ENCODE measurements around the gene CMC4.

Gene CMC4

DNA sequence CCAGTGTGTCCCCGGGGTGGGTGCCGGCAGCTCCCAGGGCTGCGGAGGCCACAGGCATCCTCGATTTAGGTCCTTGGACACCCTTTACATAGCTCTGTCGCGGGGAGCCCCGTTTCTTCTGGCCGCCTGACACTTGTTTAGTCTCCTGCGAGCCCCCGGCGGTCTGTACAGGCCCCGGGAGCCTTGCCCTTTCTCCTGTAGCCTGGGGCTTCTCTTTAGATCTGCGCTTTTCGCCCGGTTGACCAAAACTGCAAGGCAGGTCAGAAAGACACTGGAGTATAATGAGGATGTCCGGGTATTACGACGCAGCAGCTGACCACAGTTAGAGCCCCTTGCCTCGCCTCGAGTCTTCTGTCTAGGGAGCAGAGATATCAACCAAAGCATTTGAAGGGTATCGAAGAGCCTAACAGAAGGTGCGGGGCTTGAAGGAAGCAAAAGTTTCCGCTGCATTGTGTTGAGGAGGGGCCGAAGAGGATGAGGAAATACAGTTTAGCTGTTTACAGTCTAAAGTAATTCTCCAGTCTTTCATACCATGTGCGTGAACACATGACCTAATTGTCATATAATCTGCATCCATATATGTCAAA, 851 bp upstream of the CMC4 start:
- Histone ChIP-seq H3K36me3 (ENCODE audit: insufficient read depth, low read length) (peaks cover 4% of the 10 kb centered on the region), H3K4me1 (ENCODE audit: control insufficient read depth, insufficient read depth, low read length, unreplicated experiment) (peaks cover 39% of the 10 kb centered on the region), H3K79me2 (ENCODE audit: control insufficient read depth, insufficient read depth, low read length, unreplicated experiment) (peaks cover 63% of the 10 kb centered on the region), H3K27ac (ENCODE audit: low read depth, low read length) (peak overlapping the region; percentile 34; the same call in 1 of the 2 replicates), H3K27me3 (ENCODE audit: insufficient read depth, low read length) (no peaks in the 10 kb centered on the region), H2AFZ (ENCODE audit: low read length, unreplicated experiment) (peak overlapping the region; percentile 68), H3K4me3 (ENCODE audit: low read depth, low read length) (peak overlapping the region; percentile 96)

DNA sequence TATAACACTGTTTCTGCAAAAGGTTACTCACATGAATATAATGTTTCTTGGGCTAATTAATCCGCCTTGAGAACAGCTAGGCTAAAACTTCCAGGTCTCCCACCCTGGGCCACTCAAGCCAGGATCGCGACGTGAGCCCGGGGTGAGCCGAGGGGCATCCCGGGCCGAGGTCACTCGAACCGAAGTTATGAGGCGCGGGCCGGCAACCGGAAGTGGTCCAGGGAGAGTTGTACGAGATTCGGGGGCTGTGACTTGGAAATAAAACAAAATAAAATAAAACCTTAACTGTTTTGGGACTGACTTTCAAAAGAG, 317 bp downstream of the CMC4 start:
- H3K79me2 ChIP-seq (ENCODE audit: control insufficient read depth, insufficient read depth, low read length, unreplicated experiment): peaks cover 75% of the 10 kb centered on the region

DNA sequence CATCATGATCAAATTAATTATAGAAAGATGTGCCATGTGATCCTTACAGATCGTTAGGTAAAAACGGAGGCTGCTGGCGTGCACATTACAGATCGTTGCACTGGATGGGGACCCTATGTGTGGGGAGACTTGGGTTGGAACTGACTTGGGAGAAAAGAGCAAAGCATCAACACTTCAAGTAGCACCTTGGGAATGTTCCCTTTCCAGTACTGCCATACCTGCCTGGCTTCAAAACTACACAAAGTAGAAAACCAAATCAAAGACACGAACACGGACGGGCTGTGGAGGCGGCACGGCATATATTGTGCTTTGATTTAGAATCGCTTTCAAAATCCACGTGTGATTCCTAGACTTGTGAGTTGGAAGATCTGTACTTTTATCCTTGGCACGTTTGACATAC, 898 bp downstream of the CMC4 start:
- Histone ChIP-seq H3K79me2 (ENCODE audit: control insufficient read depth, insufficient read depth, low read length, unreplicated experiment) (peaks cover 79% of the 10 kb centered on the region), H3K27me3 (ENCODE audit: insufficient read depth, low read length) (no peaks in the 10 kb centered on the region), H3K27ac (ENCODE audit: low read depth, low read length) (peak overlapping the region; percentile 89), H3K4me1 (ENCODE audit: control insufficient read depth, insufficient read depth, low read length, unreplicated experiment) (peaks cover 51% of the 10 kb centered on the region), H3K4me3 (ENCODE audit: low read depth, low read length) (peak overlapping the region; percentile 88), H2AFZ (ENCODE audit: low read length, unreplicated experiment) (no peak overlapping the region), H3K36me3 (ENCODE audit: insufficient read depth, low read length) (peaks cover 4% of the 10 kb centered on the region)

More for the DNA sequence above, 317 bp downstream of the CMC4 start:
- Histone ChIP-seq H2AFZ (ENCODE audit: low read length, unreplicated experiment) (peak overlapping the region; percentile 7), H3K4me1 (ENCODE audit: control insufficient read depth, insufficient read depth, low read length, unreplicated experiment) (peaks cover 45% of the 10 kb centered on the region), H3K36me3 (ENCODE audit: insufficient read depth, low read length) (peaks cover 4% of the 10 kb centered on the region), H3K4me3 (ENCODE audit: low read depth, low read length) (peak overlapping the region; percentile 88), H3K27me3 (ENCODE audit: insufficient read depth, low read length) (no peaks in the 10 kb centered on the region), H3K27ac (ENCODE audit: low read depth, low read length) (peak overlapping the region; percentile 89)

GRCh38 chrX:155069414-155069813, 1.5 kb downstream of the CMC4 start:
- Histone ChIP-seq H3K27me3 (ENCODE audit: insufficient read depth, low read length) (no peaks in the 10 kb centered on the region), H3K4me3 (ENCODE audit: low read depth, low read length) (peak overlapping the region; percentile 88), H3K4me1 (ENCODE audit: control insufficient read depth, insufficient read depth, low read length, unreplicated experiment) (peaks cover 55% of the 10 kb centered on the region), H2AFZ (ENCODE audit: low read length, unreplicated experiment) (no peak overlapping the region), H3K79me2 (ENCODE audit: control insufficient read depth, insufficient read depth, low read length, unreplicated experiment) (peaks cover 81% of the 10 kb centered on the region), H3K27ac (ENCODE audit: low read depth, low read length) (peak overlapping the region; percentile 89), H3K36me3 (ENCODE audit: insufficient read depth, low read length) (peaks cover 4% of the 10 kb centered on the region)

GRCh38 chrX:155068165-155068564, 2.8 kb downstream of the CMC4 start:
- Histone ChIP-seq H3K4me3 (ENCODE audit: low read depth, low read length) (peak overlapping the region; percentile 42; the same call in 1 of the 2 replicates), H3K27ac (ENCODE audit: low read depth, low read length) (peak overlapping the region; percentile 89), H2AFZ (ENCODE audit: low read length, unreplicated experiment) (no peak overlapping the region), H3K36me3 (ENCODE audit: insufficient read depth, low read length) (peaks cover 4% of the 10 kb centered on the region; the same call in 1 of the 2 replicates), H3K27me3 (ENCODE audit: insufficient read depth, low read length) (no peaks in the 10 kb centered on the region), H3K4me1 (ENCODE audit: control insufficient read depth, insufficient read depth, low read length, unreplicated experiment) (peaks cover 44% of the 10 kb centered on the region), H3K79me2 (ENCODE audit: control insufficient read depth, insufficient read depth, low read length, unreplicated experiment) (peaks cover 74% of the 10 kb centered on the region)

DNA sequence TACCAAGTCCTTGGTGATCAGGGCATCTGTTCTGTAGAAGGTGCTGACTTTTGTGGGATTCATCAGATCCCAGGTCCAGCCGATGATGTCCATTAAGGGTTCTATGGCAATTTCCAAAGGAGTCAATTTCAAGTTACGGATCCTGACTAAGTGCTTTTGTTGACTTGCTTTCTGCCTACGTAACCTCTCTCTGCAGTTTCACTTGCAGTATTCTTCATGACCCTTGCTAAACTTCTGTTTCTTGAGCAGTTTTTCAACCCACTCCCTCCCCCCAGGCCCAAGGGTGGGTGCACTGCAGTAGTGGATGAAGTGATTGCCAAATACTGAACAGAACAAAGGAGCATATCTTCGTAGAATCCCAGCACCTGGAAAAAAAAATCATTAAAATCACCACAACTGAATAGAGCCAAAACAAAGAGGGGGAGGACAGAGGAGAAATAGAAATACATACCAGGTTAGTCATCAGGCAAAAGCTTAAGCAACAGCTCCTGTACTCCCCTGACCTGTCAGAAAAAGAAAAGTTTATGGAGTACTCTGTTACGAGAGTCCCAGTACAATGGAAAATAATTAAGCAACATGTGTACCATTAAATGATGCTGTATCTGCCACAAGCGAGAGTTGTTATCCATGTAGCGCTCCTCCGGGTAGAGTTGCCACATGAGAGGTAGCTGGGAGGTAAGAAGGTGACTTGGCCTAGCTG, 5.8 kb downstream of the CMC4 start:
- Histone ChIP-seq H3K27me3 (ENCODE audit: insufficient read depth, low read length) (no peaks in the 10 kb centered on the region), H3K4me3 (ENCODE audit: low read depth, low read length) (peak overlapping the region; percentile 43; the same call in 1 of the 2 replicates), H3K4me1 (ENCODE audit: control insufficient read depth, insufficient read depth, low read length, unreplicated experiment) (peaks cover 37% of the 10 kb centered on the region), H3K36me3 (ENCODE audit: insufficient read depth, low read length) (peaks cover 4% of the 10 kb centered on the region), H2AFZ (ENCODE audit: low read length, unreplicated experiment) (no peak overlapping the region), H3K79me2 (ENCODE audit: control insufficient read depth, insufficient read depth, low read length, unreplicated experiment) (peaks cover 50% of the 10 kb centered on the region), H3K27ac (ENCODE audit: low read depth, low read length) (peak overlapping the region; percentile 57)

DNA sequence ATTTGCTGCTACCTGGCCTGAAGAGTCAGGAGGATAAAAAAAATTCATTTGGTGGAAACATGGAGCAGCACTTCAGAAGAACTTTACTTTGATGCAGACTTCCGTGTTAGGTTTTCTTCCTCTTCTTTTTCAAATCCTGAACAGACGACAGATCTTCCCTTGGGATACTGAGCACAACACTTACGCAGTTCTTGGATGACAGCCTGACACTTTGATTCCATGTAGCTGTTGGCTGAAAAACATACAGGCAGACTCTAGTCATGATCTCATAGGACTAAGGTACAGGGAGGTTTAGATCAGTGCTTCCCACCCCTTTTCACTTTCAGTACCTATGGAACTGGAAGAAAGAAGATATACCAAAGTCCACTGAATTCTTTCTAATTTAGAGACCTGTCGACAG, 9.2 kb downstream of the CMC4 start:
- no peak overlapping the region for H3K4me3 ChIP-seq (ENCODE audit: low read depth, low read length)
- peaks cover 17% of the 10 kb centered on the region for H3K79me2 ChIP-seq (ENCODE audit: control insufficient read depth, insufficient read depth, low read length, unreplicated experiment)
- peaks cover 4% of the 10 kb centered on the region for H3K36me3 ChIP-seq (ENCODE audit: insufficient read depth, low read length)
- no peak overlapping the region for H3K27ac ChIP-seq (ENCODE audit: low read depth, low read length)
- no peaks in the 10 kb centered on the region for H3K27me3 ChIP-seq (ENCODE audit: insufficient read depth, low read length)
- no peak overlapping the region for H2AFZ ChIP-seq (ENCODE audit: low read length, unreplicated experiment)
- H3K4me1 ChIP-seq (ENCODE audit: control insufficient read depth, insufficient read depth, low read length, unreplicated experiment): peaks cover 20% of the 10 kb centered on the region

- Histone ChIP-seq H3K4me3 (ENCODE audit: low read depth, low read length) (0 out of 2 replicates have a peak overlapping the region, but pooled peaks have one; percentile 55), H3K36me3 (ENCODE audit: insufficient read depth, low read length) (no peaks in the 10 kb centered on the region; the same call in 1 of the 2 replicates), H3K27me3 (ENCODE audit: insufficient read depth, low read length) (no peaks in the 10 kb centered on the region), H2AFZ (ENCODE audit: low read length, unreplicated experiment) (no peak overlapping the region), H3K4me1 (ENCODE audit: control insufficient read depth, insufficient read depth, low read length, unreplicated experiment) (peaks cover 4% of the 10 kb centered on the region), H3K79me2 (ENCODE audit: control insufficient read depth, insufficient read depth, low read length, unreplicated experiment) (no peaks in the 10 kb centered on the region), H3K27ac (ENCODE audit: low read depth, low read length) (no peak overlapping the region)
Measured at GRCh38 chrX:155056877-155057792, 13.8 kb downstream of the CMC4 start.

DNA sequence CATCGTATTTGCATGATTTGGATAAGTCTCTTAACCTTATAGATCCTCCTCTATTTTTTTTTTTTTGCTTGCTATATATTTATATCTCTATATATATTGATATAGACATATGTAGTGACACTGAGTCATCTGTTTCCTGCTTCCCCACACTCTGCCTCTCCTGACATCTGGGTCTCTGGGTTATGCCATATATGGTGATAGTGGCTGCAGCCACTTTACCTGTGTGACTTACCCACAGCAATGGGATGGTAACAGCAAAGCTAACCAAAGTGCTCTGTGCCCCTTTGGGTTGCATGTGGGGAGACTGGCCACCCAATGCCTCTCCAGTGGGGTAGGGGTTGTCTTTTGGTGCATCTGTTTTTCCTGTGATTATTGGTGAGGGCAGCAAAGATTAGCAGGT, 14.5 kb downstream of the CMC4 start:
- H3K36me3 ChIP-seq (ENCODE audit: insufficient read depth, low read length): no peaks in the 10 kb centered on the region; the same call in 1 of the 2 replicates
- H3K4me1 ChIP-seq (ENCODE audit: control insufficient read depth, insufficient read depth, low read length, unreplicated experiment): peaks cover 4% of the 10 kb centered on the region
- H2AFZ ChIP-seq (ENCODE audit: low read length, unreplicated experiment): no peak overlapping the region

DNA sequence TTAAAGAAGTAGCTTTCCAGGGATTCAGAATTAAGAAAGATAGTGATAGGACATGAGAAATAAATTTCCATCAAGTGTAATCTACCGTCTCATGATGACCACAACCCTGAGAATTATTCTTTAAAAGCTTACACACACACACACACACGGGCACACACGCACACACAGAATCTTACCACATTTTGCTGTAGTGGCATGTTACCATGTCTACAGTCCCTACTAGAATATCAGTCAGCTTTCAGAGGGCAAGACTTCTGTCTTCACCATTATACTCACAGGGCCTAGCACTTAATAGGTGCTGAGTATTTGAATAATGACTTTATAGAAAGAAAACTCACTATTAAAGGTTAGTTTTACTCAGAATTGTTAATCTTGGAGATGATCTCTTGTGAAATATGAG, 15.4 kb downstream of the CMC4 start:
- H3K27me3 ChIP-seq (ENCODE audit: insufficient read depth, low read length): no peaks in the 10 kb centered on the region
- H3K79me2 ChIP-seq (ENCODE audit: control insufficient read depth, insufficient read depth, low read length, unreplicated experiment): no peaks in the 10 kb centered on the region
- no peak overlapping the region for H2AFZ ChIP-seq (ENCODE audit: low read length, unreplicated experiment)
- peaks cover 4% of the 10 kb centered on the region for H3K4me1 ChIP-seq (ENCODE audit: control insufficient read depth, insufficient read depth, low read length, unreplicated experiment)
- no peak overlapping the region for H3K4me3 ChIP-seq (ENCODE audit: low read depth, low read length)
- no peaks in the 10 kb centered on the region; the same call in 1 of the 2 replicates for H3K36me3 ChIP-seq (ENCODE audit: insufficient read depth, low read length)
- no peak overlapping the region for H3K27ac ChIP-seq (ENCODE audit: low read depth, low read length)

More for the DNA sequence above, 14.5 kb downstream of the CMC4 start:
- Histone ChIP-seq H3K27ac (ENCODE audit: low read depth, low read length) (no peak overlapping the region), H3K79me2 (ENCODE audit: control insufficient read depth, insufficient read depth, low read length, unreplicated experiment) (no peaks in the 10 kb centered on the region), H3K4me3 (ENCODE audit: low read depth, low read length) (no peak overlapping the region), H3K27me3 (ENCODE audit: insufficient read depth, low read length) (no peaks in the 10 kb centered on the region)
